Measurements from ENCODE around the gene MACF1. TPM values are rescaled to one million over a fixed set of nuclear protein-coding genes. Genes with fewer than 3 reads are reported as not detected.
"Not testable (repeated sequence)": the region's sequence is repeated elsewhere in the genome, so short reads cannot be mapped to it uniquely, and the experiment has no call there.

The MACF1 gene
- total RNA-seq, 1 experiment from 2014 or later = 103 TPM

DNA sequence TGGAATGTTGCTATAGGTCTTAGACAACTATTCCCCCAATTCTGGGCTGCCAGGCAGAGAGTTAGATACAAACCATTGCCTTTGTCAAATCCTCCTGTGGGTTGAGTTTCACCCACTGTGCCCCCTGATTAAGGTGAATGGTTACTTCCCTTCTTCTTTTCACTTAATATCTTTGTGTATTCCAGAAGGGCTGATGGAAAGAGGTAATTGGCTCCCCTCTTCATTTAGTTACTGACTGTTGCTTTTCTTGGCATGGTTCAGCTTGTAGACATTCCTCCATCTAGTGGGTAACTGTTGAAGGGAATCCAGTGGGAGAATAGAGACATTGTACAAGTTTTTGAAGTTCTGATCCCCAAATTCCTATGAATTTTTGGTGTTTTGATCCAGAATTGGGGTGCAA, 43.8 kb upstream of the MACF1 start:
- Histone ChIP-seq H2AFZ (ENCODE audit: low read length) (no peak overlapping the region), H3K9me3 (ENCODE audit: low read length) (no peaks in the 10 kb centered on the region), H3K36me3 (ENCODE audit: low read depth, low read length) (no peaks in the 10 kb centered on the region), H4K20me1 (ENCODE audit: low read length) (peaks cover 3% of the 10 kb centered on the region; the same call in 1 of the 2 replicates), H3K9me2 (replicated peaks; ENCODE audit: low read length) (no peaks in the 10 kb centered on the region), H3K27me3 (ENCODE audit: low read length) (no peaks in the 10 kb centered on the region), H3K79me2 (ENCODE audit: low read length) (peaks cover 79% of the 10 kb centered on the region), H3K9ac (ENCODE audit: low read length) (no peak overlapping the region), H3K27ac (ENCODE audit: low read length) (no peak overlapping the region), H3K4me1 (ENCODE audit: insufficient read depth, low read length) (peaks cover 44% of the 10 kb centered on the region), H3K4me3 (ENCODE audit: low read length) (no peak overlapping the region), H3F3A (ENCODE audit: low read length, unreplicated experiment) (peaks cover 4% of the 10 kb centered on the region), H3K4me2 (ENCODE audit: low read length) (peak overlapping the region; percentile 91; the same call in 1 of the 2 replicates)
- intact Hi-C loops (cut with micrococcal nuclease) = no loop called here
- DNase-seq = no peak
- BruUV-seq (replicated peaks) = no TSS peak
- TF ChIP-seq, protein P1, sequence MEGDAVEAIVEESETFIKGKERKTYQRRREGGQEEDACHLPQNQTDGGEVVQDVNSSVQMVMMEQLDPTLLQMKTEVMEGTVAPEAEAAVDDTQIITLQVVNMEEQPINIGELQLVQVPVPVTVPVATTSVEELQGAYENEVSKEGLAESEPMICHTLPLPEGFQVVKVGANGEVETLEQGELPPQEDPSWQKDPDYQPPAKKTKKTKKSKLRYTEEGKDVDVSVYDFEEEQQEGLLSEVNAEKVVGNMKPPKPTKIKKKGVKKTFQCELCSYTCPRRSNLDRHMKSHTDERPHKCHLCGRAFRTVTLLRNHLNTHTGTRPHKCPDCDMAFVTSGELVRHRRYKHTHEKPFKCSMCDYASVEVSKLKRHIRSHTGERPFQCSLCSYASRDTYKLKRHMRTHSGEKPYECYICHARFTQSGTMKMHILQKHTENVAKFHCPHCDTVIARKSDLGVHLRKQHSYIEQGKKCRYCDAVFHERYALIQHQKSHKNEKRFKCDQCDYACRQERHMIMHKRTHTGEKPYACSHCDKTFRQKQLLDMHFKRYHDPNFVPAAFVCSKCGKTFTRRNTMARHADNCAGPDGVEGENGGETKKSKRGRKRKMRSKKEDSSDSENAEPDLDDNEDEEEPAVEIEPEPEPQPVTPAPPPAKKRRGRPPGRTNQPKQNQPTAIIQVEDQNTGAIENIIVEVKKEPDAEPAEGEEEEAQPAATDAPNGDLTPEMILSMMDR (conservative IDR thresholded peaks at IDR 0.05; ENCODE audit: low read depth, low read length) = no peak
- TF ChIP-seq EZH2phosphoT487 (IDR thresholded peaks at IDR 0.05; ENCODE audit: borderline replicate concordance, low read length) (no peak), EZH2 (IDR thresholded peaks at IDR 0.05; ENCODE audit: low read length, unreplicated experiment) (no peak)
- ChIA-PET CTCF (interaction anchor here (0.5 kb wide), 1 partner anchor 1275 kb away, joined by 3 read pairs; no protein-coding TSS in a partner anchor), POLR2A (ENCODE audit: unreplicated experiment) (interaction anchor here (0.5 kb wide), 1 partner anchor 880 kb away, joined by 3 read pairs; the partner anchor contains the start of gene CAP1)
- ATAC-seq = no peak

DNA sequence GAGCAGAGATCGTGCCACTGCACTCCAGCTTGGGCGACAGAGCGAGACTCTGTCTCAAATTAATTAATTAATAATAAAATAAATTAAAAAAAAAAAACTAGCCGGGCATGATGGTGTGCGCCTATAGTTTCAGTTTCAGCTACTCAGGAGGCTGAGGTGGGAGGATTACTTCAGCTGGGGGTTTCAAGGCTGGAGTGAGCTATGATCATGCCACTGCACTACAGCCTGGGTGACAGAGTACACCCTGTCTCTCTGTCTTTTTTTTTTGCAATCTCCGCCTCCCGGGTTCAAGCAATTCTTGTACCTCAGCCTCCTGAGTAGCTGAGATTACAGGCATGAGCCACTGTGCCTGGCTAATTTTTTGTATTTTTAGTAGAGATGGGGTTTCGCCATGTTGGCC, 42.7 kb upstream of the MACF1 start:
- DNase-seq; H3K27ac ChIP-seq (ENCODE audit: low read length); H3K36me3 ChIP-seq (ENCODE audit: low read depth, low read length); H4K20me1 ChIP-seq (ENCODE audit: low read length); POLR2A ChIA-PET (ENCODE audit: unreplicated experiment); H3K9me3 ChIP-seq (ENCODE audit: low read length); H2AFZ ChIP-seq (ENCODE audit: low read length); H3F3A ChIP-seq (ENCODE audit: low read length, unreplicated experiment); H3K9me2 ChIP-seq (replicated peaks; ENCODE audit: low read length); intact Hi-C loops (cut with micrococcal nuclease); H3K9ac ChIP-seq (ENCODE audit: low read length); ATAC-seq; H3K4me3 ChIP-seq (ENCODE audit: low read length); H3K4me2 ChIP-seq (ENCODE audit: low read length); H3K27me3 ChIP-seq (ENCODE audit: low read length); CTCF ChIA-PET; BruUV-seq (replicated peaks): not testable (repeated sequence)
- Histone ChIP-seq H3K79me2 (ENCODE audit: low read length) (peaks cover 78% of the 10 kb centered on the region), H3K4me1 (ENCODE audit: insufficient read depth, low read length) (peaks cover 44% of the 10 kb centered on the region)

DNA sequence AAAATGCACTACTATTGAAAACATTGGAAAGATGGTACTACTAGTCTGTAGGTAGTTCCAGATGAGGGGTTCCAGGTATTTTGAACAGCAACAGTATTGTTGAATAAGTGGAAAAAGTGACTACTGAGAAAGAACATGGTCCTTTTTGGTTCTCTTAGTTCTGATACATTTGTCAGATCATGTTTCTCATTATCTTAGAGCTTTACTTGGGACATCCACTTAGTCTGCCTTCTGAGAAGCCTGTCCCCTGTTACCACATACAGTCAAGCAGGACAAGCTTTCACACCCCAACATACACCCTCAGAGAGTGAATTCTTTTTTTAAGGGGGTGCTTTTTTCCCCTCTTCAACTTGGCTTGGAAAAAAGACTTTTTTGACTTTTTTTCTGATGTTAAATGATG, 41.0 kb upstream of the MACF1 start:
- ATAC-seq (no peak), DNase-seq (no peak)
- ChIA-PET CTCF (no interaction called here), POLR2A (ENCODE audit: unreplicated experiment) (no interaction called here)
- Histone ChIP-seq H3F3A (ENCODE audit: low read length, unreplicated experiment) (peaks cover 4% of the 10 kb centered on the region), H3K4me2 (ENCODE audit: low read length) (no peak overlapping the region), H3K9ac (ENCODE audit: low read length) (no peak overlapping the region), H3K27me3 (ENCODE audit: low read length) (no peaks in the 10 kb centered on the region), H3K4me3 (ENCODE audit: low read length) (no peak overlapping the region), H3K27ac (ENCODE audit: low read length) (no peak overlapping the region), H3K9me3 (ENCODE audit: low read length) (no peaks in the 10 kb centered on the region), H3K36me3 (ENCODE audit: low read depth, low read length) (no peaks in the 10 kb centered on the region), H3K79me2 (ENCODE audit: low read length) (peaks cover 75% of the 10 kb centered on the region), H4K20me1 (ENCODE audit: low read length) (no peaks in the 10 kb centered on the region), H2AFZ (ENCODE audit: low read length) (no peak overlapping the region), H3K4me1 (ENCODE audit: insufficient read depth, low read length) (peaks cover 28% of the 10 kb centered on the region), H3K9me2 (replicated peaks; ENCODE audit: low read length) (no peaks in the 10 kb centered on the region)
- intact Hi-C loops (cut with micrococcal nuclease) = no loop called here
- no TSS peak for BruUV-seq (replicated peaks)
- no peak for TF ChIP-seq EZH2 (IDR thresholded peaks at IDR 0.05; ENCODE audit: low read length, unreplicated experiment)
- TF ChIP-seq, protein P1 (conservative IDR thresholded peaks at IDR 0.05; ENCODE audit: low read depth, low read length) = no peak
- TF ChIP-seq EZH2phosphoT487 (IDR thresholded peaks at IDR 0.05; ENCODE audit: borderline replicate concordance, low read length) = no peak

All from PC-3 (cell line).